A549 treated with Mapracorat at 1 μM for 4 hours (cell line): ENCODE measurements around the gene MFAP3L. TPM values are rescaled to one million over a fixed set of nuclear protein-coding genes. Genes with fewer than 3 reads are reported as not detected.

Experiments used
- total RNA-seq: library from RNA; stranded (reverse); fragments of 200-300 nt; extraction: Qiagen RNA extraction; gene quantifications from 5 replicates; pipeline ENCODE4 v1.2.3, GENCODE V29; 2022

The MFAP3L gene
- total RNA-seq, result 3.2 to 4.8 TPM (median 4.5 TPM) in 5 replicates

GRCh38 chr4:170026253-170027021, at the start of gene MFAP3L:
Gene MFAP3L (minus strand): TSS chr4:170026395. CDS start chr4:170005877, 20,518 bp downstream.

Other genes with a start within 250 kb of the MFAP3L start
- gene AADAT, start 63.6 kb upstream of the MFAP3L start, total RNA-seq, result 7.7 to 10.2 TPM (median 8.0 TPM) in 5 replicates